Measurements from ENCODE around the gene CDRT15L2.
"Not testable (repeated sequence)": the region's sequence is repeated elsewhere in the genome, so short reads cannot be mapped to it uniquely, and the experiment has no call there.

GRCh38 chr17:20532544-20533090, 46.9 kb upstream of the CDRT15L2 start:
- TF ChIP-seq ARNTL (CRISPR knock-in tag; IDR thresholded peaks at IDR 0.05; ENCODE audit: borderline replicate concordance, low read depth); CSDC2 (CRISPR knock-in tag; IDR thresholded peaks at IDR 0.05); PATZ1 (CRISPR knock-in tag; IDR thresholded peaks at IDR 0.05; ENCODE audit: borderline replicate concordance); TSHZ2 (CRISPR knock-in tag; IDR thresholded peaks at IDR 0.05): not testable (repeated sequence)
